Measurements from ENCODE around the gene KLHDC10. TPM values are rescaled to one million over a fixed set of nuclear protein-coding genes. Genes with fewer than 3 reads are reported as not detected.

The KLHDC10 gene
- total RNA-seq, 1 donor from 2014 or later = 26.6 TPM

DNA sequence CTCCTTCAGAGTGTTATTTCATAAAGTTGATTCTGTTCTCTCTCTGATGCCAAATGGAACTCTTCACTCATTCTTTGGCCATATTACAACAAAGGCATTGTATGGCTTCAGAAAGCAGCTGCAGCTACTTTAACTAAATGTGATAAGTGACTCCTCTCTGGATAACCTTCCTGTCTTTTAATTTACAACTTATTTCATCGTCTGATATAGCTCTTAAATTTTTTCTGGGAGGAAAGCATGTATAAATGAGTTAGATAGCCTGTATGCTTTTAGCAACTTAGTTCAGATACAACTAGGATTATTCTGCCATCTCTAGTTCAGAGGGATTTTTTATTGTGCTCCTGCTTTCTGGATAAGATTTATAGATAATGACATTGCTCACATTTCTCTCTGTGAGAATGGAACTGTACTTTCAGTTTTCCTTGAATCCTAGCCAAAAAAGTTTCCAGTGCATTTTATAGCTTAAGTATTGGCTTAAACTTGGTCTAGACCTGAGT lies 57.5 kb downstream of the KLHDC10 start:
- Mint-ChIP-seq H3K27ac (no peak overlapping the region), H3K36me3 (peaks cover 33% of the 10 kb centered on the region), H3K9me3 (no peaks in the 10 kb centered on the region), H3K4me3 (no peak overlapping the region), H3K27me3 (ENCODE audit: insufficient read depth, low read depth) (peaks cover 2% of the 10 kb centered on the region), H3K4me1 (peaks cover 3% of the 10 kb centered on the region)
- Histone ChIP-seq H3K4me3 (no peak overlapping the region), H3K4me2 (no peak overlapping the region), H3K36me3 (peaks cover 16% of the 10 kb centered on the region), H3K4me1 (peaks cover 14% of the 10 kb centered on the region), H2AFZ (replicated peaks) (no peak overlapping the region), H3F3A (ENCODE audit: low read depth) (peaks cover 3% of the 10 kb centered on the region), H4K20me1 (ENCODE audit: low read depth) (no peaks in the 10 kb centered on the region), H3K27ac (no peak overlapping the region), H3K27me3 (no peaks in the 10 kb centered on the region), H3K9ac (no peak overlapping the region), H3K9me3 (ENCODE audit: low read depth) (no peaks in the 10 kb centered on the region), H3K79me2 (ENCODE audit: low read depth) (no peaks in the 10 kb centered on the region)
- TF ChIP-seq EZH2 (IDR thresholded peaks at IDR 0.05) (no peak), EZH2phosphoT487 (IDR thresholded peaks at IDR 0.05) (no peak)
- TF ChIP-seq, protein P1, sequence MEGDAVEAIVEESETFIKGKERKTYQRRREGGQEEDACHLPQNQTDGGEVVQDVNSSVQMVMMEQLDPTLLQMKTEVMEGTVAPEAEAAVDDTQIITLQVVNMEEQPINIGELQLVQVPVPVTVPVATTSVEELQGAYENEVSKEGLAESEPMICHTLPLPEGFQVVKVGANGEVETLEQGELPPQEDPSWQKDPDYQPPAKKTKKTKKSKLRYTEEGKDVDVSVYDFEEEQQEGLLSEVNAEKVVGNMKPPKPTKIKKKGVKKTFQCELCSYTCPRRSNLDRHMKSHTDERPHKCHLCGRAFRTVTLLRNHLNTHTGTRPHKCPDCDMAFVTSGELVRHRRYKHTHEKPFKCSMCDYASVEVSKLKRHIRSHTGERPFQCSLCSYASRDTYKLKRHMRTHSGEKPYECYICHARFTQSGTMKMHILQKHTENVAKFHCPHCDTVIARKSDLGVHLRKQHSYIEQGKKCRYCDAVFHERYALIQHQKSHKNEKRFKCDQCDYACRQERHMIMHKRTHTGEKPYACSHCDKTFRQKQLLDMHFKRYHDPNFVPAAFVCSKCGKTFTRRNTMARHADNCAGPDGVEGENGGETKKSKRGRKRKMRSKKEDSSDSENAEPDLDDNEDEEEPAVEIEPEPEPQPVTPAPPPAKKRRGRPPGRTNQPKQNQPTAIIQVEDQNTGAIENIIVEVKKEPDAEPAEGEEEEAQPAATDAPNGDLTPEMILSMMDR (IDR thresholded peaks at IDR 0.05) = no peak
- no peak for DNase-seq (ENCODE audit: low spot score)

DNA sequence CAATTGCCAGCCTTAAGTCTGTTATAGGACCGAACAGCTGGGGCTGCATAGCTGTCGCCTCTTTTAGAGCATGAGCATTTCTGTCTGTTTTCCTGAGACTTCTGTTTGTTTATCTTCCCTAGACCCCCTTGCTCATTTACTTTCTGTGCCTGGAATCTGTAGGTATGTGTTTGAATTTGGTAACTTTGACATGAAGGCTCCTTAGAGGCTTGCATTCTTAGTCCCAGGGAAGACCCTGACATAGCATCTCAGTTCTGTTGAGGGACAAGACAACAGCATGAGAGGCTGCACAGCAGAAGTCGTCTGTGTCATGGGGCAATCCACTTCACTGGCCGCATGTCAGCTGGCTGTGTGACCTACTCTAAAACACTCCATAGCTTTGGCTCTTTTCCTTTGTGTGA lies 58.7 kb downstream of the KLHDC10 start:
- TF ChIP-seq EZH2 (IDR thresholded peaks at IDR 0.05) = no peak
- TF ChIP-seq, protein P1 (IDR thresholded peaks at IDR 0.05) = no peak
- TF ChIP-seq EZH2phosphoT487 (IDR thresholded peaks at IDR 0.05) = no peak
- H3K27ac Mint-ChIP-seq = no peak overlapping the region
- H3K27me3 Mint-ChIP-seq (ENCODE audit: insufficient read depth, low read depth) = peaks cover 2% of the 10 kb centered on the region
- no peak overlapping the region for H3K4me3 ChIP-seq
- no peak overlapping the region for H2AFZ ChIP-seq (replicated peaks)
- peaks cover 26% of the 10 kb centered on the region for H3K4me1 ChIP-seq
- H3K27ac ChIP-seq = no peak overlapping the region
- H3K27me3 ChIP-seq = no peaks in the 10 kb centered on the region
- peaks cover 3% of the 10 kb centered on the region for H3K4me1 Mint-ChIP-seq
- no peaks in the 10 kb centered on the region for H3K9me3 Mint-ChIP-seq
- no peaks in the 10 kb centered on the region for H3K9me3 ChIP-seq (ENCODE audit: low read depth)
- no peaks in the 10 kb centered on the region for H3K79me2 ChIP-seq (ENCODE audit: low read depth)
- H3F3A ChIP-seq (ENCODE audit: low read depth) = peaks cover 14% of the 10 kb centered on the region
- no peak overlapping the region for H3K4me2 ChIP-seq
- no peaks in the 10 kb centered on the region for H4K20me1 ChIP-seq (ENCODE audit: low read depth)
- H3K36me3 ChIP-seq = peaks cover 10% of the 10 kb centered on the region
- no peak for DNase-seq (ENCODE audit: low spot score)
- H3K9ac ChIP-seq = no peak overlapping the region
- no peak overlapping the region for H3K4me3 Mint-ChIP-seq
- peaks cover 34% of the 10 kb centered on the region for H3K36me3 Mint-ChIP-seq

DNA sequence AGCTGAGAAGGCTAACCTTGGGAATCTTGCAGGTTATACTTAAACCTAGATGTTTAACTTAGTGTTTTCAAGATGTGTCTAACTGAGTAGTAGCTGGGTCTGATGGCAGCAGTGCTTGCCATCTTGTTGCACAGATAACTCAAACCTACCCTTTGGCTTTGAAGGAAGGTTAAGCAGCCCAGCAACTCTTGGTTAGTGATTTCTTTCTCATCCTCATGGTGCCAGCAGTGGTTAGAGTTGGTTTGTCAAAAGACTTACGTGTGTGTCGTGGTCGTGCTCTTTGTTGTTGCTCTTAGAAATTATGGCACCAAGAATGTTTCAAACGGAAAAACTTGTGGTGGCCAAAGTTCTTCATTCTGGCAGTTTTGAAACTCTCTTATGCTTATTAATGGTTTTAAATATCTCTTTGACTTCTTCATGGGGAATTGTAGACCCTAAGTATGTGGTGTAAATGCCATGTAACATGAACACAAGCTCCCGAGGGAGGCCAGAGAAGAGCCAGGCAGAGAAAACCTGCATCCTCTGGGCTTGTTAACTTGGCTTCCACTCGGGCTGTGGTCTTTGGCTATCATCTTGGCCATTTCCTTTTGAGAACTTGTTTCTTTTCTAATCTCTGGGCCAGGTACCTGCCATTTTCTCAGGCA lies 61.0 kb downstream of the KLHDC10 start:
- TF ChIP-seq EZH2phosphoT487 (IDR thresholded peaks at IDR 0.05) = no peak
- TF ChIP-seq, protein P1 (IDR thresholded peaks at IDR 0.05) = no peak
- no peak for TF ChIP-seq EZH2 (IDR thresholded peaks at IDR 0.05)
- Histone ChIP-seq H3K4me3 (no peak overlapping the region), H3K4me2 (no peak overlapping the region), H4K20me1 (ENCODE audit: low read depth) (no peaks in the 10 kb centered on the region), H3K27ac (no peak overlapping the region), H3K9me3 (ENCODE audit: low read depth) (no peaks in the 10 kb centered on the region), H3K36me3 (peaks cover 6% of the 10 kb centered on the region), H3K4me1 (peaks cover 46% of the 10 kb centered on the region), H3K79me2 (ENCODE audit: low read depth) (no peaks in the 10 kb centered on the region), H3K9ac (no peak overlapping the region), H3K27me3 (no peaks in the 10 kb centered on the region), H3F3A (ENCODE audit: low read depth) (peaks cover 23% of the 10 kb centered on the region), H2AFZ (replicated peaks) (no peak overlapping the region)
- peaks cover 7% of the 10 kb centered on the region for H3K4me1 Mint-ChIP-seq
- peaks cover 46% of the 10 kb centered on the region for H3K36me3 Mint-ChIP-seq
- no peaks in the 10 kb centered on the region for H3K9me3 Mint-ChIP-seq
- no peaks in the 10 kb centered on the region for H3K27me3 Mint-ChIP-seq (ENCODE audit: insufficient read depth, low read depth)
- H3K27ac Mint-ChIP-seq = no peak overlapping the region
- no peak for DNase-seq (ENCODE audit: low spot score)
- H3K4me3 Mint-ChIP-seq = no peak overlapping the region
